HG02610 (cell line): Measurements from ENCODE around the gene TTC28.

Experiments
- ATAC-seq: cut with Tn5 transposase; IDR thresholded peaks from one replicate; pipeline ENCODE4 v1.9.1; 2021; ENCODE audit warnings: mild to moderate bottlenecking, moderate library complexity; ENCODE audit not compliant: unreplicated experiment

TTC28 gene

DNA sequence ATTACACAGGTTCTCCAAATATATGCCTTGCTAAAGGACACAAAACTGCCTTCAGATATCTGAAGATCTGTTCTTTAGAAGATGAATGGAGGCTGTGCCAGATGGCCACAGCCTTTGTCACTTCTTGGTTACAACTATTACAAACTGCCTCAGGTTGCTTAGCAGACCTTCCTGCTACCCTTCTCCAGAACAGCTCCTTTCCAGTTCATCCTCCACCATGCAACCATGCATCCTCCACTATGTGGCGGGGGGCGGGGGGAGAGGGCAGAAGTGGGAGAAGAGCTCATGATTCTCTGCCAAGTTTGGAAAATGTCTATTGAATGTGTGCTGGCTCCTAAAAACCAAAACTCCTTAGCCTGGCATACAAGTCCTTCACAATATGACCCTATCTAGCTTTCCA, 267.5 kb downstream of the TTC28 start:
- no peak for ATAC-seq

GRCh38 chr22:28411125-28411524, 268.5 kb downstream of the TTC28 start:
- no peak for ATAC-seq

GRCh38 chr22:28410050-28410816, 269.4 kb downstream of the TTC28 start:
- ATAC-seq = no peak

DNA sequence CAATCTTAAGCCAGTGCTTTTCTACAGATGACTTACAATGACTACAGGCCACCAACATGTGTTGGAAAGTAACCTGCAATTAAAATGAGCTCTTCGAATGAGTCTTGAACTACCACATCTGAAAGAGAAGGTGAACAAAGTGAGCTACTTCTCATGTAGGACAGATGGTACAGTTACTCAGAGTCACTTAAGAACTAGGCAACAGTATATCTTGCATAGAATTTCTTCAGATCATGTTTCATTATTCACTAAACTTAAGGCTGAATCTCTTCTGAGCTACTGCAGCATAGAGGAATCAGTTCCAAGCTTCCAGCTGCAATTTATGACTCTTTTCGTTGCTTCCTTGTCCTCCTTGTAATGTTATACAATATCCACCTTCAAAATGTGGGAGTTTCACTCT, 270.9 kb downstream of the TTC28 start:
- ATAC-seq = no peak

DNA sequence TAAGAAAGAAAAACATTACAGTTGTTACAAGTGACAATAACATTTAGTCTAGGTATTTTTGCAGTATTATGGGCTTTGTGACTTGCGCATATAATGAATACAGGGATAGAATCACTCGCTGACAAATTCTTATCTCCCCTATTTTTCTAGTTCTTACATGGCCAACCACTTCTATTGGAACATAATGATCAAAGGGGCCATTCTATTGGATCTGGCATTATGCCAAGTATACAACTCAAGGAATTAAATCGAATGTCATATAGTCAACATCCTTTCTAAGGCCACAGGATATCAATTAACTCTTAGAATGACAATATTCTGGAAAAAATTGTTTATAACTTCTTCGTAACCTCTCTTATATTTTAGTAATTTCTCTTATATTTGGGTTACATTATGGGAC, 272.0 kb downstream of the TTC28 start:
- ATAC-seq = no peak

DNA sequence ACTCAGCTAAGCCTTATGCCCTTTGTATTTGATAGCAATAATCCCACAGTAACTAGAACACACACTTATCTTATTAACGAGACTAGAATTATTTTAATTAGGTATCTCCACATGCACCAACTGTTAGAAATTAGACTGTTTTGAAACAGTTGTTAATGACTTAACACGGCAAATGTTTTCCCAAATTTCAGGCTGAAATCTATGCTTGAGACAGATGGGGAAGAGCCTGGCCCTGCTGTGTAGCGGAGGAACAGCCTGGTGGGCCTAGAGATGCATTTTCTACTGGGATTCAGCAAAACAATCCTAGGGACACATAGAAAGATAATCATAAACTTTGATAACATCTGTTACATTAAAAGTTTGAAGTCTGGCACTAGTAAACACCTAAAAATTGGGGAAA, 273.4 kb downstream of the TTC28 start:
- ATAC-seq = no peak

DNA sequence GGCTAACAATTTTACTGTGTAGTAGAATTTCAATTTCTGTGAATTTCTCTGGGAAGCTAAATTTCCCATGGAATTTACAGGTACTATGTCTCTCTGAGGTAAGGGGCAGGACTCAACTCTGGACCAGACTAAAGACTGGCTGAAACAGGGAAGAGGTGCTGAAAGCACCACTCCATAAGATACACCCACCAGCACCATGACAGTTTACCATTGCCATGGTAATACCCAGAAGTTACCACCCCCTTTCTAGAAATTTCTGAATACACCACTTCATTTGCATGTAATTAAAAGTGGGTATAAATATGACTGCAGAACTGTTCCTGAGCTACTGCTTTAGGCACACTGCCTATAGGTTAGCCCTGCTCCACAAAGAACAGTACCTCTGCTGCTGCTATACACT, 274.1 kb downstream of the TTC28 start:
- no peak for ATAC-seq

DNA sequence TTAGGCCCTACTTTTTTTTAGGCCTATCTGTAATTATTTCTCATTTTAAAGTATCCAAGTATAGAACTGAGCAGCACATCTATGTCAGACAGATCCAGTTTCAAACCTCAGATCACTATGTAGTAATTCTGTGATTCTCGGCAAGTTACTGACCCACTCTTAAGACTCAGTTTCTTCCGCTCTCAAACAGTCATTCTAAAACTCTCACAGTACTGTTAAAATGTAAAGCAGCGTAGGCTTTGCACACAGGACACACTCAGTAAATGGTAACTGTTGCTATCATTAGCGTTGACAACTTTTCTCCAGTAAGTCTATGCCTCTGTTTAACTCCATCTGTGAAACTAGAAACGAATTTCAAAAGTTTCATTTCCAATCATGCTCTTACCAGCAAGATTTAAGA, 277.1 kb downstream of the TTC28 start:
- ATAC-seq = peak; percentile 49

GRCh38 chr22:28402060-28402459, 277.6 kb downstream of the TTC28 start:
- ATAC-seq = no peak

GRCh38 chr22:28398981-28399380, 280.7 kb downstream of the TTC28 start:
- no peak for ATAC-seq

DNA sequence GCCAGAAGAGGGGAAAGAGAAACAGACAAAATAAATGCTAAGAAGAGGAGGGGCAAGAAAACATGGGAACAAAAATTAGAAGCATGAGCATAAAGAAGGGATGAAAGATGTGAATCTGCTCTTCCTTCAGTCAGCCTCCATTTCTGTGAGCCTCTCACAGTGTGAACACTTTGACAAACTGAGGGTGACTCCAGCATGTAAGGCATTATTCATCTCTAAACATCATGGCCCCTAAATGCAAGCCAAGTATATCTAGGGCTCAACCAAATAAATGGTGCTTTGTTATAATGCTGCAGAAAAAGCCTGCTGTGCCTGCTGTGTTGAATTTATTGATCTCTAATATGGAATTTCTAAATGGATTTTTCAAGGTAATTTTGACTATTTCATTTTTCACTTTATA, 281.3 kb downstream of the TTC28 start:
- ATAC-seq = no peak

DNA sequence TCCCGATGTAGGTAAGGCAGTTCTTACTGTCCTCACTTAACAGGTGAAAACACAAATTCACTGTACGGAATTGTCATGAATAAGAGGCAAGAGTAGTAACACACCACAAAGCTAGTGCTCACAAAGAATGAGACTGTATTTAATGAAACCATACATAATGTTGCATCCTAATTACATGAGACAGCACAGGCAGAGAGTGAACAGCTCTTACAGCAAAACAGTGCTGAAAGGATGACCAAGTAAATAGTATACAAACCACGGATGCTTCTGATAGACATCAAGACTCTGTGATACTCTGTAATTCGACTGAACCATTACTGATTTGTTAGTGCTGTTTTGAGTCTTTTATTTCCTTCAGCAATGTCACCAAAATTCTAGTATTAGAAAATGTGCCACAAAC, 282.3 kb downstream of the TTC28 start:
- no peak for ATAC-seq

DNA sequence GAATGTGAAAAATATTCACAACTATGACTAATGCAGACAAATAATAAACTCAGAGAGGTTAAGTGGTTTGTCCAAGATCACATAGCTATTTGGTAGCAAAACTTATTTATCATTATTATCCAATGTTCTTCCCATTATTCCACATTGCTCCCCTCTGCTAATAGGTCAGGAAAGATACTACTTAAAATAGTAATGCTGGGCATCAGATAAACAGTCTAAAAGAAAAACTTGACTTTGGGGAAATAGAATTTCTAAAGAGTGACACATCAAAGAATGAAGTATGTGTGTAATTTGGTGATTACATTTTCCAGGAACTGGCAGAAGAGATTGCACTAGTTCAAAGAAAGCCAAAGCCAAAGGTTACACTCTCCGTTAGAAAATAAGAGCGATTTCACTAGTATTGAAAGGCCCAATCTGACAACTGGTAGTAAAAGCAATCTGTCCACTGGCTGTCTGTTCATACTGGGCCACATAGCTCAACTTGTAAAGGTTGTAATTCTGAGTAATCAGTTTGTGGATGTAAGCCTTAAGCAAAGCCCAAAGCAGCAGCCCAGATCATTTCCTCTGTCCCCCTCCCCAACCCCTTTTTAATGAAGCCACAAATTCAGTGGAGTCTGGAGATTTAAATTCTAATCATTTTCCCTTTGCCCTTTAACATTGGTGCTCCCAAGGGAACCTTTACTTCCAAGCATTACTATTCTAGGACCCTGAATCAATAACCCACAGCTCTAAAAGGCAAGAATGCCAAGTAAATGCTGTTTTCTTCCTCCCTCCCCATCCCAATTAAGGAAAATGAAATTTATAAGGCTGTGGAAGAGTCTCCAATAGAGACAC, 283.5 kb downstream of the TTC28 start:
- no peak for ATAC-seq

DNA sequence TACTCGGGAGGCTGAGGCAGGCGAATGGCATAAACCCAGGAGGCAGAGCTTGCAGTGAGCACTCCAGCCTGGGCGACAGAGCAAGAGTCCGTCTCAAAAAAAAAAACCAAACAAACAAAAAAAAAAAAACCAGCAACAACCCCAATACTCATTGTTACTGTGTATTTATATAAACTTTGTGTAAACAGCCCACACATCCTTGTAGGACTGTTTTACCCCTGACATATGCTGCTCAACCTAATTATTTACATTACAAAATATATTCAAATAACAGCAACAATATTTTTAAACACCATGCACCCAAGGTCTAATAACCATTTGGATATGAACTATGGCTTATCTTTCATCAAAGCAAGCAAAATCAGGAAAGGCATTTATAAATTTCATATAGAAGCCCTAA, 284.1 kb downstream of the TTC28 start:
- ATAC-seq = no peak

DNA sequence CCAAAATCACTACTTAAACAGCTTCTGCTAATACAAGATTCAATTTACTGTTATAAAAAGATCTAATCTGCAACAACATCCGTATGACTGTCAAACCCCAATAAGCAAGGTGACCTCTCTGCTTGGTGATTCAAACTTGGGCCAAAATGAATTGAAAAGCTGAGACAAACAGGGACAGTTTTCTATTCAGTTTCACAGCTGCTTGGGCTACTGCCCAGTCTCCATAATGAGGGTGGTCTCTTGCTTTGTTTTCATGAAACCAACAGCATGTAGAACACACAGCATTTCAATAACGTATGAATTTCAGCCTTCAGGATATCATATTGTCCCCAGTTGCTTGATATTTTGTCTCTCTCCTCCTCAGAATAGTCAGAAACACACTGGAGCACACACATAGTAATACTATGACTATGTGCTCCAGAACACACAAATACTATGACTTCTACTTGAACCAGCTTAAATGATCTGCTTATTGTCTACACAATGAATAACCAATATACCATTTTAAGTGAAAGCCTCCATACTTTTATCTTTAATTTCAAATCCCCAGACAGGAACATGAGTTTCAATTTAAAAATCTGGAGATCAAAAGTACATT, 285.0 kb downstream of the TTC28 start:
- ATAC-seq = no peak

DNA sequence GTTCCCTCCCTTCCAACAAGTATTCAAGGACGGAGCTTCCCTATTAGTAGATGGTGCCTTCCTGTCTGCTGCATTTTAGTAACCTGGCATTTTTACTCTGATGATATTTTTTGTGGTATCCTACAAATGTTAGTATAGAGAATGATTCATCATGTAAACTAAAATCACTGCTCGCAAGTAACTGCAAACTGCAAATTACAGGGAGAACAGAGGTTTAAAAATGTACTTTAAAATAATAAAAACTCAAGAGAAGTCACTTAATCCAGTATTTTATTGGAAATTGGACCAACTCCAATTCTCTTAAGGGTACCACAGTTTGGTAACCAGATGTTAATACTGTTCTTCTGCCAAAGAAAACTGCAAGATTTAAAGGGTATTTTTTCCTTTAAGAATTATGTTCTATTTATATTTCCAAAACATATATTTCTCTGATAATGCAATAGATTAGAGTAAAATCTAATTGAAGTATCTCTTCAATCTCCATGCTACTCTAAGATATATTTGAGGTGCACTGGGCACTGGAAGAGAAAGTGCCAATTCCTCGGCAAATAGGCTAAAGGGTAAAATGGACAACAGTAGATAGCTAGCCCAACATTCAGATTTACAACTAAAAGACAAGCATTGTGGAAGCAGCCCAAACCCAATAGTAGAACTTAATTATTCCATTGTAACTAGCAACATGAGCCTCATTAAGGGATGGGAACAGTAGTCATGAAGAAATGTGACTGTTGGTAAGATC, 298.0 kb downstream of the TTC28 start:
- ATAC-seq = no peak

GRCh38 chr22:28379951-28380350, 299.7 kb downstream of the TTC28 start:
- ATAC-seq = no peak

DNA sequence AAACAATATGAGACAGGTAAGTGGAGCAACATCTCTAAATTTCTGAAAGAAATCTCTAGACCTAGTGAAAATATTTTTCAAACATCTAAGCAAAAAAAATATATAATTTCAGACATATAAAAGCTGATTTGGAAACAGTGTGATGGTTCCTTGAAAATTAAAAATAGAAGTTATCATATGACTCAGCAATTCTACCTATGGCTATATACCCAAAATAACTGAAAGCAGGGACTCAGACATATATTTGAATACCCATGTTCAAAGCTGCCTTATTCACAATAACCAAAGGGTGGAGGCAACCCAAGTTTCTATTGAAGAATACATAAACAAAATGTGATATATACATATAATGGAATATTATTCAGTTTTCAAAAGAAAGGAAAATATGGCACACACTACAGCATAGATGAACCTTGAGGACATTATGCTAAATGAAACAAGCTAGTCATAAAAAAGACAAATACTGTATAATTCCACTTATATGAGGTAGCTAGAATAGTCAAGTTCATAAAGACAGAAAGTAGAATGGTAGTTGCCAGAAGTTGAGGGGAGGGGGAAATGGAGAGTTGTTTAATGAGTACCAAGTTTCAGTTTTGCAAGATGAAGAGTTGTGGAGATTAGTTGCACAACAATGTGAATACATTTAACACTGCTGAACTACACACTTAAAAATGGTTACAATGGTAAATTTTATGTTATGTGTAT, 300.4 kb downstream of the TTC28 start:
- ATAC-seq = no peak

- no peak for ATAC-seq
Measured at GRCh38 chr22:28375761-28376534, 303.7 kb downstream of the TTC28 start.

DNA sequence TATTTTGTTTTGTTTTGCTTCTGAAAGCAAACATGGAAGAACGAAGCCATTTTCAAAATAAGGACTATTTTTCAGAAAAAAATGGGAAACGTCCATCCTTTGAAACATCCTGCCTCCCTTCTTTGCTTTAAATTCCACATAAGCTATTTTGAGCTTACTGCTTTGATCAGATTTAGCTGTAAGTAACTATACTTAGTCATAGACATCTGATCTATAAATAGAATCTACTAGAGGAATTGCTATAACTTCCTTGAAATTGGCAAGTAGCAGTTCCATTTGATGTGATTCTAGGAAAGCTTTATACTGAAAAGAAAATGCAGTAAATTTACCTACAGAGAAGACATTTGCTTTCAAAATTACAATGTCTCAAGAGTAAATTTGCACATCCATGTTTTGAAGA, 305.8 kb downstream of the TTC28 start:
- ATAC-seq = no peak
